Stimulated activated CD8-positive, alpha-beta memory T cell treated with anti-CD3 and anti-CD28 coated beads, Interleukin-7, amount 100 ng/mL, for 24 hours (primary cell): ENCODE measurements around the gene C12orf60.

Experiments
- DNase-seq: peaks from one replicate; pipeline ENCODE4 v3.0.0-alpha.2; 2020; ENCODE audit warnings: low read depth

Gene C12orf60

GRCh38 chr12:14834509-14834908, 31.0 kb downstream of the C12orf60 start:
- DNase-seq = no peak

GRCh38 chr12:14836336-14837210, 33.1 kb downstream of the C12orf60 start:
- no peak for DNase-seq

- DNase-seq = no peak
These were observed 35.8 kb downstream of the C12orf60 start for GRCh38 chr12:14839262-14839661.

GRCh38 chr12:14840616-14841015, 37.1 kb downstream of the C12orf60 start:
- no peak for DNase-seq

GRCh38 chr12:14841761-14842160, 38.3 kb downstream of the C12orf60 start:
- DNase-seq = no peak

GRCh38 chr12:14842315-14842714, 38.8 kb downstream of the C12orf60 start:
- DNase-seq = no peak

GRCh38 chr12:14843425-14843887, 40.0 kb downstream of the C12orf60 start, which contains the start of gene ART4:
Gene ART4, minus strand, starts transcription at chr12:14843526. Its CDS starts 413 bp downstream, at chr12:14843113.
- DNase-seq = no peak

GRCh38 chr12:14844401-14844800, 40.9 kb downstream of the C12orf60 start:
- no peak for DNase-seq

- no peak for DNase-seq
These were observed 41.9 kb downstream of the C12orf60 start for GRCh38 chr12:14845350-14845750.

- DNase-seq = no peak
These were observed 42.6 kb downstream of the C12orf60 start for GRCh38 chr12:14846042-14846587.

GRCh38 chr12:14846876-14847580, 43.6 kb downstream of the C12orf60 start:
- no peak for DNase-seq

- DNase-seq = no peak
These were observed 46.2 kb downstream of the C12orf60 start for GRCh38 chr12:14849661-14850060.

GRCh38 chr12:14850929-14851663, 47.6 kb downstream of the C12orf60 start:
- DNase-seq = no peak

GRCh38 chr12:14852880-14853279, 49.4 kb downstream of the C12orf60 start:
- DNase-seq = no peak

GRCh38 chr12:14853961-14854360, 50.5 kb downstream of the C12orf60 start:
- no peak for DNase-seq

- no peak for DNase-seq
These were observed 51.2 kb downstream of the C12orf60 start for GRCh38 chr12:14854586-14855183.

- no peak for DNase-seq
These were observed 55.0 kb downstream of the C12orf60 start for GRCh38 chr12:14858513-14858912.

GRCh38 chr12:14860490-14860889, 57.0 kb downstream of the C12orf60 start:
- no peak for DNase-seq

- DNase-seq = no peak
These were observed 65.5 kb downstream of the C12orf60 start for GRCh38 chr12:14868916-14869506.

GRCh38 chr12:14871247-14871646, 67.8 kb downstream of the C12orf60 start:
- DNase-seq = no peak

GRCh38 chr12:14871886-14872285, 68.4 kb downstream of the C12orf60 start:
- no peak for DNase-seq
